ENCODE data around the gene RNF111.

The RNF111 gene

DNA sequence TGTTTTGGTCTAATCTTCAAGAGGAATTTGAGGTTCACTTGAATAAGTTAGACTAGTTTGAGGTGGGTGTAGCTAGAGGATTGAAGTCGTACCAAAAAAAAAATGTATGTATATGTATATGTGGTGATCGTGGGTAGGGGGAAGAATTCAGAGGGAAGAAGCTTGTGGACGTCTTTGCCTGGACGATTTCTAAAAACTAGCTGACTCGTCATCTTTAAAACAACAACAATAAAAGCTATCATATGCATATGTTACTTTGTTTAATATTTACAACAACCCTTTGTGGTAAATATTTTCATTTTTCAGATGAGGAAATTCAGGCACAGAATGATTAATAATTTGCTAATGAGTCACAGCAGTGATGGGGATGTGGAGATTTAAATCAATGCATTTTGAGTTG, 18.1 kb downstream of the RNF111 start:
- H3K36me3 ChIP-seq (ENCODE audit: insufficient read depth, low read length) = peaks cover 26% of the 10 kb centered on the region
- no peaks in the 10 kb centered on the region for H3K9me3 ChIP-seq (ENCODE audit: low read depth, low read length)
- TF ChIP-seq EZH2 (IDR thresholded peaks at IDR 0.05) = no peak
- H3K27ac ChIP-seq = no peak overlapping the region
- no peak overlapping the region for H3K4me3 ChIP-seq
- no peak for DNase-seq (ENCODE audit: low read depth, low spot score)
- no peak overlapping the region for H3K9ac ChIP-seq (ENCODE audit: insufficient read length)

DNA sequence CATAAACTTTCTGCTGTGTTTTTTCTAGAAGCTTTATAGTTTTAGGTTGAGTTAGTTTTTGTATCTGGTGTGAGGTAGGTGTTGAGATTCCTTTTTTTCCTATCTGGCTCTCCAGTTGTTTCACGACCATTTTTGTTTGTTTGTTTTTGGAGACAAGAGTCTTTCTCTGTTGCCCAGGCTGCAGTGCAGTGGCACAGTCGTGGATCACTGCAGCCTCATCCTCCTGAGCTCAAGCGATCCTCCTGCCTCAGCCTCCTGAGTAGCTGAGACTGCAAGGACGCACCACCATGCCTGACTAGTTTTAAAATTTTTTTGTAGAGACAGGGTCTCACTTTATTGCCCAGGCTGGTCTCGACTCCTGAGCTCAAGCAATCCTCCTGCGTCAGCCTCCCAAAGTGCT, 20.6 kb downstream of the RNF111 start:
- TF ChIP-seq POLR2AphosphoS5 (IDR thresholded peaks at IDR 0.05; ENCODE audit: borderline replicate concordance, low read depth, low read length) = no peak
- no peak for TF ChIP-seq EZH2 (IDR thresholded peaks at IDR 0.05)
- TF ChIP-seq FOXP2 (optimal IDR thresholded peaks at IDR 0.05; ENCODE audit: control extremely low read depth, extremely low read length, insufficient read depth) = no peak
- Histone ChIP-seq H3K9me3 (ENCODE audit: low read depth, low read length) (no peaks in the 10 kb centered on the region), H3K9ac (ENCODE audit: insufficient read length) (no peak overlapping the region), H3K27ac (no peak overlapping the region), H3K36me3 (ENCODE audit: insufficient read depth, low read length) (peaks cover 26% of the 10 kb centered on the region), H3K4me3 (no peak overlapping the region)
- no peak for DNase-seq (ENCODE audit: low read depth, low spot score)

DNA sequence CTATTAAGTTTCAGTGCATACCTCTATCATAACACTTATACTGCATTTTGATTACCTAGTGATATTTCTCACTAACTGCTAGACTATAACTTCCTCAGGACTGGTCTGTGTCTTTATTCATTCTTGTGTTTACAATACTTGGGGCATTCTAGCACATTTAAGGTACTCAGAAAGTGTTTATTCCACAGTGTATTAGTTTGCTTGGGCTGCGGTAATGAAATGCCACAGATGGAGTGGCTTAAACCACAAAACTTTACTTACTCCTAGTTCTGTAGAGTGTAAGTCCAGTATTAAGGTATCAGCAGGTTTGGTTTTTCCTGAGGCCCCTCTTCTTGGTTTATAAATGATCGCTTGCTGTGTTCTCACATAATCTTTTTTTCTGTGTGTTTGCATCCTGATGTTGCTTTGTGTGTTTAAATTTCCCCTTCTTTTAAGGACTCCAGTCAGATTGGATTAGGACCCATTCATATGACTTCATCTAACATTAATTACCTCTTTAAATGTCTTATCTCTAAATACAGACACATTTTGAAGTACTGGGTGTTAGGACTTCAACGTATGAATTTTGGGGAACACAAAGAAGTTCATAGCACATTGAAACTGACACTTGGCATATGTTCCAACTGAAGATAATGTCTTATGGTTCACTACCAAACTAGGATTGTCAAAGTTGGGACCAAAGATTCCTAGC, 23.9 kb downstream of the RNF111 start:
- Histone ChIP-seq H3K27ac (no peak overlapping the region), H3K36me3 (ENCODE audit: insufficient read depth, low read length) (peaks cover 12% of the 10 kb centered on the region), H3K4me3 (no peak overlapping the region), H3K9me3 (ENCODE audit: low read depth, low read length) (no peaks in the 10 kb centered on the region), H3K9ac (ENCODE audit: insufficient read length) (no peak overlapping the region)
- DNase-seq (ENCODE audit: low read depth, low spot score) = no peak
- TF ChIP-seq POLR2AphosphoS5 (IDR thresholded peaks at IDR 0.05; ENCODE audit: borderline replicate concordance, low read depth, low read length) = no peak
- no peak for TF ChIP-seq FOXP2 (optimal IDR thresholded peaks at IDR 0.05; ENCODE audit: control extremely low read depth, extremely low read length, insufficient read depth)
- TF ChIP-seq EZH2 (IDR thresholded peaks at IDR 0.05) = no peak

DNA sequence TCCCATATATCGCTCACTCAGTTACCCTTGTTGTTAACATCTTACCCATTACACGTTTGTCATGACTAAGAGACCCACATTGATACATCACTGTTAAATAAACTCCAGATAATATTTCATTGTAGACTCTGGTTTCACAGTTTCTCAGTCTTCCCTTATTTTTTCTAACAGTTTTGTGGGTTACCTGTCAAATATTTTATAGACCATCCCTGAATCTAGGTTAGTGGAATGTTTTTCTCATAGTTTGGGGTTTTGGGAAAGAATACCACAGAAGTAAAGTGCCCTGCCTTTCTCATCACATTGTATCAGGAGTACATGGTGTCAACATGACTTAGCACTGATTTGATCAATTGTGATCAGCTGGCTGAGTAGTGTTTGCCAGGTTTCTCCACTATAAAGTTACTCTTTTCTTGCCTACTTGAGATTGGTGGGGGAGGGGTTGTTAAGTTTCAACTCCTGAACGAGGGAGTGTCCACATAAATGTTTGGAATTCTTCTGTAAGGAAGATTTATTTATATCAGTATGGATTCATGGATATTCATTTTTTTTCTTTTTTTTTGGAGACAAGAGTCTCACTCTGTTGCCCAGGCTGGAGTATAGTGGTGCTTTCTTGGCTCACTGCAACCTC, 25.9 kb downstream of the RNF111 start:
- TF ChIP-seq POLR2AphosphoS5 (IDR thresholded peaks at IDR 0.05; ENCODE audit: borderline replicate concordance, low read depth, low read length) (no peak), EZH2 (IDR thresholded peaks at IDR 0.05) (no peak), FOXP2 (optimal IDR thresholded peaks at IDR 0.05; ENCODE audit: control extremely low read depth, extremely low read length, insufficient read depth) (no peak)
- no peaks in the 10 kb centered on the region for H3K9me3 ChIP-seq (ENCODE audit: low read depth, low read length)
- H3K4me3 ChIP-seq = no peak overlapping the region
- DNase-seq (ENCODE audit: low read depth, low spot score) = no peak
- no peak overlapping the region for H3K9ac ChIP-seq (ENCODE audit: insufficient read length)
- H3K36me3 ChIP-seq (ENCODE audit: insufficient read depth, low read length) = peaks cover 17% of the 10 kb centered on the region
- H3K27ac ChIP-seq = no peak overlapping the region

DNA sequence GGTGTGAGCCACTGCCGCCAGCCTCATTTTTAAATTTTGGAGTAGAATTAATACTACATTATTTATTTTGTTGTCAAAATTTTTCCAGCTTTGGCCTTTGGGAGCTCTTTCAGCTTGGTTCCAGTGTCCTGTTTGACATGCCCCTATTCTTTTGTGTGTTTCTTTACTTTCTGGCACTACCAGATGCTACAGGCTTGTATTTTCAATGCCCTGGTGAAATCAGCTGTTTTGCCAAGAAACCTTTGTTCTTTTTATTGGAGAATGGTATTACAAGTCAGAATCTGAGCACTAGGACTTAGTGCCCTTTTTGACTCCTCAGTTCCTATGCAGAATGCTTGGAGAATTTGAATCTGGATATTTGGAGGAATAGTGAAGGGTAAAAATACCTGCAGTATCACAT, 26.6 kb downstream of the RNF111 start:
- no peak overlapping the region for H3K27ac ChIP-seq
- H3K9me3 ChIP-seq (ENCODE audit: low read depth, low read length) = no peaks in the 10 kb centered on the region
- H3K4me3 ChIP-seq = no peak overlapping the region
- no peak for DNase-seq (ENCODE audit: low read depth, low spot score)
- H3K36me3 ChIP-seq (ENCODE audit: insufficient read depth, low read length) = peaks cover 16% of the 10 kb centered on the region
- H3K9ac ChIP-seq (ENCODE audit: insufficient read length) = no peak overlapping the region
- no peak for TF ChIP-seq EZH2 (IDR thresholded peaks at IDR 0.05)
- TF ChIP-seq POLR2AphosphoS5 (IDR thresholded peaks at IDR 0.05; ENCODE audit: borderline replicate concordance, low read depth, low read length) = no peak
- no peak for TF ChIP-seq FOXP2 (optimal IDR thresholded peaks at IDR 0.05; ENCODE audit: control extremely low read depth, extremely low read length, insufficient read depth)

DNA sequence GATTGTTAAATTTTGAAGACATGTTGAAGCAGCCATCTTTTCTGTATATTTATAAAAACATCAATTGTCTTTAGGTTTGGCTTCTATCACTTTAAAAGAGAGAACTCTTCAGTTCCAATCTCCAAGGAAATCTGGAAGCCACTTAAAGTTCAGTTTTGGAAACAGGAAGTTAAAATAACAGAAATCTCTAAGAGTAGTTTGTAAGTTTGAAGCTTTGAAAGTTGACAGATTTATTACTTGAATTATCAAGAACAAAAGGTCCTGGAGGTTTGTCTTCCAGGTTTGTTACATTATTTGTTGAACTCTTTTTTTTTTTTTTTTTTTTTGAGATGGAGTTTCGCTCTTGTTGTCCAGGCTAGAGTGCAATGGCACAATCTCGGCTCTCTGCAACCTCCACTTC, 30.0 kb downstream of the RNF111 start:
- H3K9ac ChIP-seq (ENCODE audit: insufficient read length) = no peak overlapping the region
- no peaks in the 10 kb centered on the region for H3K9me3 ChIP-seq (ENCODE audit: low read depth, low read length)
- TF ChIP-seq POLR2AphosphoS5 (IDR thresholded peaks at IDR 0.05; ENCODE audit: borderline replicate concordance, low read depth, low read length) (no peak), EZH2 (IDR thresholded peaks at IDR 0.05) (no peak), FOXP2 (optimal IDR thresholded peaks at IDR 0.05; ENCODE audit: control extremely low read depth, extremely low read length, insufficient read depth) (no peak)
- DNase-seq (ENCODE audit: low read depth, low spot score) = no peak
- H3K36me3 ChIP-seq (ENCODE audit: insufficient read depth, low read length) = peaks cover 16% of the 10 kb centered on the region
- no peak overlapping the region for H3K4me3 ChIP-seq
- peak overlapping the region; percentile 44; the same call in 1 of the 2 replicates for H3K27ac ChIP-seq

DNA sequence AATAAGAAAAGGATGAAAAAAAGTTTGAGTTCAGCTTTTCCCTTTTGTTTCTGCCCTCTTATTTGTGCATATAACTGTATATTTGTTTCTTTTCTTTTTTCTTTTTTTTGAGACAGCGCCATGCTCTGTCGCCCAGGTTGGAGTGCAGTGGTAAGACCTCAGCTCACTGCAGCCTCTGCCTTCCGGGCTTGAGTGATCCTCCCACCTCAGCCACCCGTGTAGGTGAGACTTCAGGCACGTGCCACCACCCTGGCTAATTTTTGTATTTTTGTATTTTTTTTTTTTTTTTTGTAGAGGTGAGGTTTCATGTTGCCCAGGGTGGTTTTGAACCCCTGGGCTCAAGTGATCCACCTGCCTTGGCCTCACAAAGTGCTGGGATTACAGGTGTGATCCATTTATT, 31.4 kb downstream of the RNF111 start:
- no peak overlapping the region for H3K4me3 ChIP-seq
- DNase-seq (ENCODE audit: low read depth, low spot score) = no peak
- peaks cover 16% of the 10 kb centered on the region for H3K36me3 ChIP-seq (ENCODE audit: insufficient read depth, low read length)
- TF ChIP-seq POLR2AphosphoS5 (IDR thresholded peaks at IDR 0.05; ENCODE audit: borderline replicate concordance, low read depth, low read length) (no peak), FOXP2 (optimal IDR thresholded peaks at IDR 0.05; ENCODE audit: control extremely low read depth, extremely low read length, insufficient read depth) (no peak), EZH2 (IDR thresholded peaks at IDR 0.05) (no peak)
- H3K9me3 ChIP-seq (ENCODE audit: low read depth, low read length) = no peaks in the 10 kb centered on the region
- no peak overlapping the region for H3K27ac ChIP-seq
- H3K9ac ChIP-seq (ENCODE audit: insufficient read length) = no peak overlapping the region

DNA sequence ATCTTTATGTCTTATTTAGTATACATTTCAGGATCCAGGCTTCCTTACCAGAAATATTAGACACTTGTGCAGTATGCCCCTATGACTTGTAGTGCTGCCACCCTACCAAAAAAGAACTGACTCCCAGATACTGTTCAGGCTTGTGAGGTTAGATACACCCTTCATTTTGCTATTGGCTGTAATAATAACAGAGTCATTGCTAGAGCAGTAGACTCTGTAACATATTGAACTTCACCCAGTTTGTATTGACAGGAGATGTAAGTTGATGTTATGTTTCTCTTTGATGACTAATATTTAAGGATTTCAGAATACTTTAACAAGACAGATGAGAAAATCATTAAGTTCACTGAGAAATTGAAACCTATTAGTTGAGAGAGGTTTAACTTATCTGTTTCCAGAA, 32.9 kb downstream of the RNF111 start:
- no peak overlapping the region for H3K27ac ChIP-seq
- DNase-seq (ENCODE audit: low read depth, low spot score) = no peak
- no peaks in the 10 kb centered on the region for H3K9me3 ChIP-seq (ENCODE audit: low read depth, low read length)
- no peak overlapping the region for H3K4me3 ChIP-seq
- H3K36me3 ChIP-seq (ENCODE audit: insufficient read depth, low read length) = peaks cover 23% of the 10 kb centered on the region
- no peak for TF ChIP-seq EZH2 (IDR thresholded peaks at IDR 0.05)
- TF ChIP-seq FOXP2 (optimal IDR thresholded peaks at IDR 0.05; ENCODE audit: control extremely low read depth, extremely low read length, insufficient read depth) = no peak
- TF ChIP-seq POLR2AphosphoS5 (IDR thresholded peaks at IDR 0.05; ENCODE audit: borderline replicate concordance, low read depth, low read length) = no peak
- no peak overlapping the region for H3K9ac ChIP-seq (ENCODE audit: insufficient read length)

DNA sequence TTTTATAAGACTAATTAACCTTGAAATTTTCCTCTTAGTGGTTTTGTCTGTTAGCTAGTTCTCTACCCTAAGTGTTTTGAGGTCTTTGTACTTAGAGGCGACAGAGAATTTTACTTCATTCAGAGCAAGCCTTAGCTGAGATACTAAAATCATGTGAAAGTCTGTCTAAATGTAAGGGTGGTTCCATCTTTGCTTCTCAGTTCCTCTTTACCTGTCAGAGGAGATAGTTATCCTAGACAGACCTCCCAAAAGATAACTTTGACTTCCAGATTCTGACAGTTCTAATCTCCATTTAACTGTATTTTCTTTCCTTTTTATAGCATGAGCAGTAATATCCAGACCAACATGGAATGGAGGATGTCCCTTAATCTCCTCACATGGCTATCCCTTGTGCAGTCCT, 34.7 kb downstream of the RNF111 start:
- no peak overlapping the region for H3K9ac ChIP-seq (ENCODE audit: insufficient read length)
- no peak for DNase-seq (ENCODE audit: low read depth, low spot score)
- H3K27ac ChIP-seq = no peak overlapping the region
- no peak overlapping the region for H3K4me3 ChIP-seq
- peaks cover 15% of the 10 kb centered on the region for H3K36me3 ChIP-seq (ENCODE audit: insufficient read depth, low read length)
- TF ChIP-seq FOXP2 (optimal IDR thresholded peaks at IDR 0.05; ENCODE audit: control extremely low read depth, extremely low read length, insufficient read depth) = no peak
- no peaks in the 10 kb centered on the region for H3K9me3 ChIP-seq (ENCODE audit: low read depth, low read length)
